Kasumi-1 (cell line): ENCODE data around the gene TNFSF10.
"Not testable (repeated sequence)": the region's sequence is repeated elsewhere in the genome, so short reads cannot be mapped to it uniquely, and the experiment has no call there.

Experiments used
- DNase-seq, 2 experiments: peaks; one replicate each; lab custom pipeline; 2025; lab: John Stamatoyannopoulos, UW

TNFSF10 gene

DNA sequence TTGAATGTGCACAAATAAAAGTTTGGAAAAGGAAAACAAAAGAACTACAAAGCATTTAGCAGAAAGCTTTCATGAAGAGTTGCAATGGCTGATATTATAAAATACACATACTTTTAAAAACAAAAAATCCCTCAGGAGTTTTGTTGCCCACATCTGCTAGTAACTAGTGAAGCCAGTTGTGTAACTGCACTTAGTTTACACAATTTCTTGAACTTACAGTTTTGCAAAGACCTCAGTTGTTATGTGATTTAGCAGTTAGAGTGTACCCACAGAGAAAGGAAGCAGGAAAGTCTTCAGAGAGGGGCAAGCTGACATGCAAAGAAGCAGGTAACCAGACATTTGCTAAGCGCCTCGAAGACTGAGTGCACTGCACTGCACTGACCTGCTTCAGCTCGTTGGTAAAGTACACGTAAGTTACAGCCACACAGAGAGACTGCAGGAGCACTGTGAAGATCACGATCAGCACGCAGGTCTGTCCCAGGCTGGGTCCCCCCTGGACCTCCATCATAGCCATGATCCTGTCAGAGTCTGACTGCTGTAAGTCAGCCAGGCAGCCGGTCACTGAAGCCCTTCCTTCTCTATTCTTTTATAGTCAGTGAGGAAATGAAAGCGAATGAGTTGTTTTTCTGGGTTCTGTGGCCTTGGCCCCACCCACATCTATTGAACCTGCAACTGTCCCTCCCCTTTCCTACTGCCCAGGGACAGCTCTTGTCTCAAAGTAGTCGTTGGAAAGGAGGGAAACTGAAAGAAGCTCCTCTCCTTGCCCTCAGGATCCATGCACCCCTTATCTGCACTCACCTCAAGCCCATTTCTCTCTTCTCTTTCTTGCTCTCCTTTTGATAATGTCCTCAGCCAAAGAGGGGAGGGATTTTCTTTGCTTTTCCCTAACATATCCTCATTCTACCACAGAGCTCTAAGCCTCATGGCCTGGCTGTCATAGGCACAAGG lies at the start of gene TNFSF10:
Gene TNFSF10, minus strand, starts transcription at position 560 of the 948 bp plus-strand sequence. Its CDS starts 46 bp downstream, at position 514.
- peak; percentile 60 to 67 for DNase-seq

DNA sequence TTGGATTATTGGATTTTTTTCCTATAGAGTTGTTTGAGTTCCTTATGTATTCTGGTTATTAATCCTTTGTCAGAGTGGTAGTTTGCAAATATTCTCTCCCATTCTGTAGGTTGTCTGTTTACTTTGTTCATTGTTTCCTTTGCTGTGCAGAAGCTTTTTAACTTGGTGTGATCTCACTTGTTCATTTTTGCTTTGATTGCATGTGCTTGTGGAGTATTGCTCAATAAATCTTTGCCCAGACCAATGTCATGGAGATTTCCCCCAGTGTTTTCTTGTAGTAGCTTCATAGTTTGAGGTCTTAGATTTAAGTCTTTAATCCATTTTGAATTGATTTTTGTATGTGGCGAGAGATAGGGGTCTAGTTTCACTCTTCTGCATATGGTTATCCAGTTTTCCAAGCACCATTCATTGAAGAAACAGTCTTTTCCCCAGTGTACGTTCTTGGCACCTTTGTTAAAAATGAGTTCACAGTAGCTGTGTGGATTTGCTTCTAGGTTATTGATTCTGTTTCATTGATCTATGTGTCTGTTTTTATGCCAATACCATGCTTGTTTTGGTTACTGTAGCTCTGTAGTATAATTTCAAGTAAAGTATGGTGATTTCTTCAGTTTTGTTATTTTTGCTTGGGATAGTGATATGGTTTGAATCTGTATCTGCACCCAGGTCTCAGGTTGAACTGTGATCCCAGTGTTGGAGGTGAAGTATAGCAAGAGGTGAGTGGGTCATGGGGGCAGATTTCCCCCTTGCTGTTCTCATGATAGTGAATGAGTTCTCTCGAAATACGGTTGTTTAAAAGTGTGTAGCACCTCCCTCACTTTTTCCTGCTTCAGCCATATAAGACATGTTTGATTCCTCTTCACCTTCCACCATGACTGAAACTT lies 46.1 kb upstream of the TNFSF10 start:
- no peak for DNase-seq

DNA sequence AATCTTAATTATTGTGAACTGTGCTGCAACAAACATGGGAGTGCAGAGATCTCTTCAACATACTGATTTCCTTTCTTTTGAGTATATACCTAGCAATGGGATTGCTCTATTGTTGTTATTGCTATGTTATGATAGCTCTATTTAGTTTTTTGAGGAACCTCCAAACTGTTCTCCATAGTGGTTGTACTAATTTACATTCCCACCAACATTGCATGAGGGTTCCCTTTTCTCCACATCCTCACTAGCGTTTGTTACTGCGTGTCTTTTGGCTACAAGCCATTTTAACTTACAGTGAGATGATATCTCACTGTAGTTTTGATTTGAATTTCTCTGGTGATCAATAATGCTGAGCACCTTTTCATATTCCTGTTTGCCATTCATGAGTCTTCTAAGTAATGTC lies 45.5 kb upstream of the TNFSF10 start:
- peak in 1 of 2 experiments; percentile 8 for DNase-seq

DNA sequence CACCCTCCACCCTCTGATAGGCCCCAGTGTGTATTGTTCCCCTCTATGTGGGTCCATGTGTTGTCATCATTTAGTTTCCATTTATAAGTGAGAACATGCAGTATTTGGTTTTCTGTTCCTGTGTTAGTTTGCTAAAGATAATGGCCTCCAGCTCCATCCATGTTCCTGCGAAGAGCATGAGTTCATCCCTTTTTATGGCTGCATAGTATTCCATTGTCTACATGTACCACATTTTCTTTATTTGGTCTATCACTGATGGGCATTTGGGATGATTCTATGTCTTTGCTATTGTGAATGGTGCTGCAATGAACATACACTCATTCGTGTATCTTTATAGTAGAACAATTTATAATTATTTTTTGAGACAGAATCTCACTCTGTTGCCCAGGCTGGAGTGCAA lies 43.6 kb upstream of the TNFSF10 start:
- DNase-seq, result not testable (repeated sequence)

DNA sequence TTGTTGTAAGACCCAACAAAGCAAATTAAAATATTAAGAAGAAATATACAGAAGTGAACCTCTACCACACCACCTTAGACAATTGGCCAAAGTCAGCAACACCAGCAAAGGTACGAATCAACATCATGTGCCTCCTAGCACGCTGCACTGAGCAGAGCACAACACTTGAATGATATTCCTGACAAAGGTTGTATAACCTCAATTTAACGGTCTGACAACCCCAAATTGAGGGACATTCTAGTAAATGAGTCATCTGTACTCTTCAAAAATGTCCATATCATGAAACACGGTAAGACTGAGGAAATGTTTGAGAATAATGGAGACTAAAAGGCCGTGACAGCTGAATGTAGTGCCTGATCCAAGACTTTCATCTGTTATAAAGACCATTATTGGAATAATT lies 41.3 kb upstream of the TNFSF10 start:
- DNase-seq, result no peak

DNA sequence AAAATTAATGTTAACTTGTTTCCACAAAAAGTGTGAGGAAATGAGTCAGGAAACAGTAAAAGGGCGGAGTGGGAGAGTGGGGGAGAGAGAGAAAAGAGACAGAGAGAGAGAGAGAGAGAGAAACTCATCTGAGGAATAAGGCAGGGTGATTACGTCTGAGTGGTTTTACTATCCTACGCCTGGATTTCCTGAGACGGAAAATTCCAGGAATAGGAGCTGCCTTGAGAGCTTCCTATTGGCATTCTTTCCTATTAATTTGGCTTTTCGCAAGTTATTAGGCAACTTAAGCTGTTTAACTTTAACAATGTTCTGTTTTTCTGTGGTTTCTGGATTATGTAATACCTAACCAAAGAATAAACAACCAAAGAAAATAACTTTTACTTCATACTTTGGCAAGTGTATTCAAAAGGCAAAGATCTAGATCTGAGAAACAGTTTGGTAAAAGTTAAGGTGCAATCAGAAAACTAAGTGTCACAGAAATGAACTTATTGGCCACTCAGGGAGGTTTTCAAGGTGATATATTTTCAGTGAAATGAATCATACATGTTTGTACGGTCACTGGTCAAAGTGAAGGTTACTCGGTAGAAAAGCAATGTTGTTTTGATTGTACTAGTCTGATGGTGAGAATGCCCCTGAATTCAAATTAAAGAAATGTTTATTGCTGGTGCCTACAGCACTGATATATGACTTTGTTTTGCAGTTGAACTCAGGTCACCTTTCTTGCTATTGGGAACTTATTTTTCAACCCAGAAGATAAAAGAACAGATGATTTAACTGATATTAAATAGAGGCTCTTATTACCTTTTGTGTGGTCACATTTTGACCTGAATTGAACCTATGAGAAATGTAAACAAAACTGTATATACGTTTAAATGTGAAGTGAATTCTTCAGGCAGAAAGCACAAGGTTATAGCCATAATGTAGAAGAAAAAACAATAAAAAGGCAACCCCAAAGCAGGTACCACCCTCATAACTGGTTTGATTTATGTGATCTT lies 39.9 kb upstream of the TNFSF10 start:
- DNase-seq, result no peak

DNA sequence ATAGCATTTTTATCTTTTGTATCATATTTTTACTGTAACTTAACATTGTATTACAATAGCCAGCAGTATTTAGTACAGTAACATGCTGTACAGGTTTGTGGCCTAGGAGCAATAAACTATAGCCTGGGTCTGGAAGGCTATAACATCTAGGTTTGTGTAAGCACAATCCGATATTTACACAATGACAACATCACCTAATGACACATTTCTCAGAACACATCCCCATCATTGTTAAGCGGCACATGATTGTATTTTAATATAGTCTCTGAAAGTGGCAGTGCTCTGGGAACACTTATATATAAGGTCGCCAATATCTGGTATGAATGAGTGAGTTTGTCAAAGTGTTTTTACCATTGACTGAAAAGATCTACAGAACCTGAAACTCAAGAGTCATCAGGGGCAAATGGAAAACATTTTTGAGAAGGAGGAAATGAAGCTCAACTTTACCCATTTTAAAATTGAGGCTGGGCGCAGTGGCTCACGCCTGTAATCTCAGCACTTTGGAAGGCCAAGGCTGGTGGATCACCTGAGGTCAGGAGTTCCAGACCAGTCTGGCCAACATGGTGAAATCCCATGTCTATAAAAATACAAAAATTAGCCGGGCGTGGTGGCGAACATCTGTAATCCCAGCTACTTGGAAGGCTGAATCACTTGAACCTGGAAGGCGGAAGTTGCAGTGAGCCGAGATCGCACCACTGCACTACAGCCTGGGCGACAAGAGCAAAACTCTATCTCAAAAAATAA lies 38.8 kb upstream of the TNFSF10 start:
- DNase-seq, result no peak

DNA sequence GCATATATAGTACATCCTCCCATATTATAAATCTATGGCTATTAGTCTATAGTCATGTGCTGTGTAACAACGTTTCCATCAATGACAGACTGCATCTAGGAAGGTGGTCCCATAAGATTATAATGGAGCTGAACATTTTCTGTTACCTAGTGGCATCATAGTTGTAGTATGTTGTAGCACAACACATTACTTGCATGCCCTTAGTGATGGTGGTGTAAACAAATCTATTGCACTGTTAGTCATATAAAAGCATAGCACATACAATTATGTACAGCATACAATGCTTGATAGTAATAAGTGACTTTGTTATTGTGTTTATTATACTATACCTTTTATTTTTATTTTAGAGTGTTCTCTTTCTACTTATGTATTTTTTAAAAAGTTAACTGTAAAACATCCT lies 37.4 kb upstream of the TNFSF10 start:
- no peak for DNase-seq

DNA sequence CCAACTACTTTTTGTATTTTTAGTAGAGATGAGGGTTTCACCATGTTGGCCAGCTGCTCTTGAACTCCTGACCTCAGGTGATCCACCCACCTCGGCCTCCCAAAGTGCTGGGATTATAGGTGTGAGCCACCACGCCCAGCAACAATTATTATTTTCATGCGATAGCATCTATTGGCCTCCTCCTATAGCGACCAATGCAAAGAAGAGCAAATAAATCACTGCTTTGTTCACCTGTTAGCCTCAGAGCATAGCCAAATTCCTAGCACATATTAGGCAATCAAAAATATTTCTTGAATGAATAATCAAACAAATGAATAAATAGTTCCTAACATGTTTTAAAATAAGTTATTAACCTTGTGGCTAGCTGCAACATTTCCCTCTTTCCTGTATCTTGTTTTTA lies 36.8 kb upstream of the TNFSF10 start:
- DNase-seq, result no peak

DNA sequence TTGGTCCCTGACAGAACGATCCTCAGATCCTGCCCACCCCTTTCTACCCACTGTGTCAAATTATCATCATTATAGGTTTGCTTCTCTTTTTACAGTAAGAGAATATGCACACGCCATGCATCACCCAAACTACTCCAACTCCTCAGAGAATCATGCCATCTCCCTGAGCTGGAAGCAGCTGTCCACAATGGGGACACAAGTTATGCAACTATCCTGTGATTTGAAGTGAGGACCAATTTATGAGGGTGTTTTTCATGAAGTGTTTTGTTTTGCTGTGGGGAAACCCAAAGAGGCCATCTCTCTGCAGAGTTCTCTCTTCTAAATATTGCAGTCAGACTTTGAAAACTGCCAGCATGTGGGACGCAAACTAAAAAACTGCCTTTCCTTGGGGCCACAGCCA lies 35.8 kb upstream of the TNFSF10 start:
- no peak for DNase-seq

DNA sequence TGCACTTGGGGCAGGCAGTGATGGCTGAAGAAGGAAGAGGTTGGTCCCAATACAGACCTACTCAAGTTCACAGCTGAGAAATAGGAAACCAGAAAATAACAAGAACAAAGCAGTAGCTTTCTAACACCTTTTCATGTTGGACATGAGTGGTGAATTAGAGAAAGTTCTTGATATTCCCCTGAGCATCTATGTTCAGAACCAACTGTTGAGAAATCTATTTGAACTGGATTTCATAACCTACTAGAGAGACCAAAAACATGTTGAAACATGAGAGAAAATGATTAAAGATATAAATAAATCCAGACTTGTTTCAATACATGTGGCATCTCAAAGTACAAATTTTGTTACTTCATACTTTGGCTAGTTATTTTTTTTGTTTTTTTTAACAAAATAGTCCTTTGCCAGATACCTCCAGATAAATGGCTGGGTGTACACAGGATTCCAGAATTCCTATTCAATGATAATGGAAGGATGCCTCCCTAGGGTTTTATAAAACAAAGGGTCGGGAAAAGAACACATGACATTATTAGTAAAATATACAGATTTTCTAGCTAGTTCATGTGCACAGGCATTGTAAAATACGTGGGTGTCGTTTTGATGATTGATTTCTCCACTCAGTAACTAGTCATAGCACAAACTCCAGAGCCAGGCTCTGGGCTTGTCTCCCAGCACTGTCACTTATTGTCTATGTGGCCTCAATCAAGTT lies 34.4 kb upstream of the TNFSF10 start:
- DNase-seq, result no peak

DNA sequence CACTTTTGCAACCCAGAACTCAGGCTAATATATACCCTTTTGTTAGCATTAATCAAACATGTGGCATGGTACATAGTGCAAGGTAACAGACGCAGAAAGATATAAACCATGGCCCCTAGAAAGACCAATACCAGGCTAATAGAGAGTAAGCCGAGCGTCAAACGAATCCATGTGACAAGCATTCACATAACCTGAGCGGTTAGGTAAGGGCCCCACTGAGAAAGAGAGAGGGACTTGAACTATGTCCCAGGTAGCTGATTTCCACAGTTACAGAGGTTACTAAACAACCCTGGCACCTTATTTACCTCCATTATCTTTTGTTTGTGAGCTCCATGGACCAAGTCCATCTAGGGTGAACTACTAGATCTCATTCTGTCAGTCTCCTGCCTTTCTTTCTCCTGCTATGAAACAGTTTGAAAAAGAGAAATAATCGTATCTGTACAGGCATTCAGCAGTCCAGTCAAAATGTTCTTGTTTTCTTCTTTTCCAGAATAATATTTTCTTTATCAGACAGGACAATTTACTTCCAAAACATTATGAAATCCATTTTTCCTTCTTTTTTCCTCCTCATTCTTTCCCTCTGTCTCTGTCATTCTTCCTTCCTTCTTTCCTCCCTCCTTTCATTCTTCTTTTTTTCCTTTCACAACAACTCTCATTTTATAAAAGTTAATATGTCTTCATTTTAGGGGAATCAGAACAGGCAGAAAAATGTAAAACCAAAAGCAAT lies 30.5 kb upstream of the TNFSF10 start:
- no peak for DNase-seq

DNA sequence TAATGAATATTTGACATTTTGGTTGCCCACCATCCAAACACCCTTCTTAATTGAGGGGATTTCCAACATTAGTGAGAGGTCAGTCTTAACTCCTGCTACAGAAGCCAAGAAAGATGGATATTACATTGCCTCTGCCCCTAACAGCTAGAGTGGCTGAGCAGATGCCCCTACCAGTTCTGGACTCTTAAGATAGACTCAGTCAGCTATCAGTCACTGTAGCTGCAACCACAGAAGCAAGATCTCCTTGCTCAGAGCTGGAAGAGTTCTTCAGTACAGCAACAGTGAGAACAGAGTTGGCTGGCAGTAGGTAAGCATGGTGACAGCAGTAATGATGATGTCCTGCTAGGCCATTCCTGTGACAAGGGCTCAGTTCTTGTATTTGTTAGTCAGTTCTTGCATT lies 29.4 kb upstream of the TNFSF10 start:
- no peak for DNase-seq

DNA sequence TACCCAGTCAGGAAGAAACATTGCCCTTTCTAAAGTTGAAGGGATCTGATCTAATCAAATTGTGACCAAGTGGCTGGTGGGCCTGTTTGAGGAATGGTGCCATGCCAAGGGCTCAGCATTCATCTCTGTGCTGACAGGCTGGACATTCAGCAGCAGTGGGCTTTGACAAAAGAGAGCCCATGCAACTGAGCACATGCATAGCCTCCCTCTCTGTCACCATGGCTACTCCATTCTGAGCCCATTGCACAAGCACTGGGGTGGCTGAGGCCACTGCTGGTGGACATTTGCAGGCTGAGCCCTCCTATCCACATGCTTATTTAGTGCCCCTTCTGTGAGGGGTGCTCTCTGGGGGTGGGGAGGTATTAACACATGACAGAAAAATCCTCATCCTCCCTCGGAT lies 28.6 kb upstream of the TNFSF10 start:
- DNase-seq, result no peak

DNA sequence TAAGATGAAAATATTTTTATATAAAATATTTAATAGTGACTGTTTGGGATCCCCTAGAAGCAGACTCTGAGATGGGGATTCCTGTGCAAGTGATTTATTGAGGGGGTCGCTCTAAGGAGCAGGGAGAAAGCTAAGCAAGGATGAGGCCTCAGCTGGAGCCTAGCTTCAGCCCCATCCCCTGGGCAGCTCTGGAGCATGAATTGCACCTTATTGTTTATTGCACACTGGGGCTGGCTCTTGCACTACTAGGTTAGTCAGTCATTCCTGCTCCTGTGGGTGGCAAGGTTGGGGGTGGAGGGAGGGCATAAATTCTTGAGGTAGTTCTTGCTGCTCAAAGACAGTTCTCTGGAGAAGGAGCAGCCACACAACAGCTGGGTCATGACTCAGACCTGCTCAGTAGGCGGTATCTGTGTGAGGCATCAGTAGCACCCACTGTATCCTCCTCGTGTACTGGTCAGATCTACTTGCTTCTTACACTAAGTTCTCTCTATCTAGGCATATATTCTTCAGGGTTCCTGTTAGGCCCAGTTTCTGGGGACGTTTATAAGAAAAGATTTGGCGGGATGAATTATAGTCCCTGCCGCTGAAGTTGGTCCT lies 27.2 kb upstream of the TNFSF10 start:
- peak in 1 of 2 experiments; percentile 33 for DNase-seq

DNA sequence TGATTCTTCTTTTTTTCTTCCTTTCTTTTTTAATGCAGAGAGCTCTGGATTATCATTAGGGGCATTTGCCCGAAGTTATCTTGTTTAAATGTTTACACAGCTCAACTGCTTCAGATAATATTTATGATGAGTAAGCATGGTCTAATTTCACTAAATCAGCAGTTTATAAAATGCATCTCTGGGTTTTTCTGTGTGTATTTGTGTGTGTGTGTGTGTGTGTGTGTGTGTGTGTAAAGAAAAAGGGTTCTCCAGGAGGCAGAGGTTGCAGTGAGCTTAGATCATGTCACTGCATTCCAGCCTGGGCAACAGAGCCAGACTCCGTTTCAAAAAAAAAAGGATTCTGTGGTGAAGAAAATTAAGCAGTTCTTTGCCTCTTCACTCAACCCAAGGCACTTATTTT lies 25.9 kb upstream of the TNFSF10 start:
- DNase-seq, result no peak

DNA sequence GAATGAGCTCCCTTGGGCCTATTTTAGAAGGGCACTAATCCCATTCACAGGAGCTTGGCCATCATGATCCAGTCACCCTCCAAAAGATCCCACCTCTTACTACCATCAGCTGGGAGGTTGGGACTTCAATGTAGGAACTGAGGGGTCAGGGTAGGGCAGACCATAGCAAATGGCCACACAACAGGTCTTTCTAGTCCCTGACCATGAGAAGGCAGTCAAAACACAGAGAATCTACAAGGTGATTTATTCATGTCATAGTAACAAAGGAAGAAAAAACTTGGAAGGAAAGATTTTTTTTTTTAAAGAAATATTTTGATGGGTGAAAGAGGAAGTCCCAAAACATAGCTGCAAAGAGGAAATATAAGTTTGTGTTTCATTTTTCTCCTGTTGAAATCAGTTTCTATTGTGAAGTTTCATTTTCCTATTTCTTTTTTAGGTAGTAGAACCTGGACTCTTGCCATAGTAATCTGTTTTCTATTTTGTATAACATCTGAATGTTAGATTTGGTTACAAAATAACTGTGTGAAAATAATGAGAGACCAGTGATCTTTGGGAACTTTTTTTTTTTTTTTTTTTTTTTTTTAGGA lies 23.5 kb upstream of the TNFSF10 start:
- peak in 1 of 2 experiments; percentile 22 for DNase-seq

DNA sequence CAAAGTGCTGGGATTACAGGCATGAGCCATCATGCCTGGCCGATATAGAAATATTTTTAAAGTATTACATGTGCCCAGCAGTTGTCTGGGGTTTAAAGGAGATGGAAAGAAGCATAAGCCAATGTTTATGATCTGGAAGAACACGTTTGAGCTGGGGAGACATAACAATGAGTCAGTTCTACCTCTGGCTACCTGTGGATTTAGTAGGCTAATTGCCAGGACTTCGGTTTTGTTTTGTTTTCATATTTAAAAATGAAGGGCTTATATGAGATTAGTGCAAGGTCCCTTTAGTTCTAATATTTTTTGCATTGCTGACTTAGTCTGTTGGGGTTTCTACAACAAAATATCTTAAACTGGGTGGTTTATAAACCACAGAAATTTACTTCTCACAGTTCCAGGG lies 22.9 kb upstream of the TNFSF10 start:
- DNase-seq, result no peak

DNA sequence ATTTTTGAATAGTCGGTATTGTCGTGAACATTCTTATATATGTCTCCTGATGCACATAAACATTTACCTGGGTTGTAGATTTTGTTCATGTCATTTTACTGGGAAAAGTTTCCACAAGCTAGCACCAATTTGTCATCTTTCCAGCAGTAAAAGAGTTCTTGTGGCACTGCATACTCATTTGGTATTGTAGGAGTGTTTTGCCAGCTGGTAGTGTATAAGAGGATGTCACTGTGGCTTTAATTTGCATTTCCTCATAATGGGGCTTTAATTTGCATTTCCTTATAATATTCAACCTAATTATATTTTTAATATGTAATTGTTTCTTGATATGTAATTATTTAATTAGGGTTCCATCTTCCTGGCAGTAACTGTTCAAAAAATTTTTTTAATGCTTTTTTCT lies 21.2 kb upstream of the TNFSF10 start:
- no peak for DNase-seq
